Hepatocyte (in vitro differentiated cells): ENCODE data around the gene MAST4. TPM values are rescaled to one million over a fixed set of nuclear protein-coding genes. Genes with fewer than 3 reads are reported as not detected.

Experiments used
- DNase-seq: peaks from one replicate; pipeline ENCODE4 v3.0.0-alpha.2; 2016; ENCODE audit warnings: low spot score
- H2AFZ ChIP-seq: fragments of 200-600 bp; sonication (generic); 2 replicates; pipeline ENCODE4 v1.6.0; 2016; ENCODE audit warnings: antibody characterized with exemption, mild to moderate bottlenecking
- H3K27ac ChIP-seq: fragments of 200-600 bp; sonication (generic); 2 replicates; pipeline ENCODE4 v1.5.1; 2016; ENCODE audit warnings: mild to moderate bottlenecking
- H3K27me3 ChIP-seq: fragments of 200-600 bp; sonication (generic); 2 replicates; pipeline ENCODE4 v1.6.1; 2016
- H3K36me3 ChIP-seq: fragments of 200-600 bp; sonication (generic); replicated peaks from 2 replicates; pipeline ENCODE4 v1.5.1; 2016; ENCODE audit warnings: low read depth; ENCODE audit not compliant: insufficient read depth
- H3K4me1 ChIP-seq: fragments of 200-600 bp; sonication (generic); 2 replicates; pipeline ENCODE4 v1.5.1; 2016; ENCODE audit warnings: mild to moderate bottlenecking, moderate library complexity; ENCODE audit not compliant: insufficient read depth
- H3K4me2 ChIP-seq: fragments of 200-600 bp; sonication (generic); 2 replicates; pipeline ENCODE4 v1.6.0; 2016
- H3K4me3 ChIP-seq: fragments of 200-600 bp; sonication (generic); 2 replicates; pipeline ENCODE4 v1.5.1; 2016; ENCODE audit warnings: mild to moderate bottlenecking
- H3K79me2 ChIP-seq: fragments of 200-600 bp; sonication (generic); 2 replicates; pipeline ENCODE4 v1.6.0; 2017; ENCODE audit warnings: mild to moderate bottlenecking
- H3K9me2 ChIP-seq: fragments of 200-600 bp; sonication (generic); replicated peaks from 2 replicates; pipeline ENCODE4 v1.6.0; 2017; ENCODE audit warnings: mild to moderate bottlenecking; ENCODE audit not compliant: insufficient read depth
- H3K9me3 ChIP-seq: fragments of 200-600 bp; sonication (generic); 2 replicates; pipeline ENCODE4 v1.5.1; 2016; ENCODE audit warnings: low read depth, mild to moderate bottlenecking
- H4K20me1 ChIP-seq: fragments of 200-600 bp; sonication (generic); 2 replicates; pipeline ENCODE4 v1.6.0; 2016; ENCODE audit warnings: mild to moderate bottlenecking; ENCODE audit not compliant: insufficient read depth, poor library complexity, severe bottlenecking
- EZH2 ChIP-seq: fragments of 200-600 bp; sonication (generic); IDR thresholded peaks from 2 replicates; pipeline ENCODE4 v1.6.1; 2016; ENCODE audit warnings: antibody characterized with exemption, mild to moderate bottlenecking, borderline replicate concordance
- EZH2phosphoT487 ChIP-seq: fragments of 200-600 bp; sonication (generic); IDR thresholded peaks from one replicate; pipeline ENCODE4 v1.6.1; 2018; ENCODE audit warnings: antibody characterized with exemption, mild to moderate bottlenecking, low read depth, moderate library complexity; ENCODE audit not compliant: unreplicated experiment, severe bottlenecking
- WGBS: methylation state at CpG from one replicate; pipeline ENCODE4 v1.1.6; 2016; ENCODE audit warnings: low lambda C conversion rate; ENCODE audit errors: missing lambda C conversion rate; 5-methylcytosine and 5-hydroxymethylcytosine counted together
- polyA plus RNA-seq: library from polyadenylated mRNA; unstranded; fragments of >200 nt; fragmentation: Nextera tagmentation; extraction: Ambion mirVana; gene quantifications from 2 replicates; pipeline ENCODE4 v1.2.1, GENCODE V29; 2016
- total RNA-seq: library from RNA; depleted of rRNA; stranded (reverse); fragments of >200 nt; gene quantifications from 2 replicates; pipeline ENCODE4 v1.2.3, GENCODE V29; 2014
- TF ChIP-seq, protein P1 (sequence below): fragments of 200-600 bp; sonication (generic); IDR thresholded peaks from 2 replicates; pipeline ENCODE4 v1.5.1; 2016; ENCODE audit warnings: antibody characterized with exemption, mild to moderate bottlenecking; ENCODE audit not compliant: poor library complexity

MAST4 gene
- total and polyA plus RNA-seq, 2 experiments from 2014 or later, result 11.7 to 13.2 TPM

DNA sequence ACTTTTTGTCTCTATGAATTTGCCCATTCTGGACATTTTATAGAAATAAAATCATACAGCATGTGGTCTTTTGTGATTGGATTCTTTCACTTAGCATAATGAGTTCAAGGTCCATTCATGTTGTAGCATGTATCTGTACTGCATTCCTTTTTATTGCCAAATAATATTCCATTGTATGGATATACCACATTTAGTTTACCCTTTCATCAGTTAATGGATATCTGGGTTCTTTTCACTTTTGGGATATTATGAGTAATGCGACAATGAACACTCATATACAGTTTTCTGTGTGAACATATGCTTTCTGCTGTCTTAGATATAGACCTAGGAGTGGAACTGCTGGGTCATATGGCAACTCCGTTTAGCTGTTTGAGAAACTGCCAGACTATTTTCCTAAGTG, 41.3 kb upstream of the MAST4 start:
- no peak for TF ChIP-seq EZH2phosphoT487
- no peak for TF ChIP-seq EZH2
- TF ChIP-seq, protein P1, sequence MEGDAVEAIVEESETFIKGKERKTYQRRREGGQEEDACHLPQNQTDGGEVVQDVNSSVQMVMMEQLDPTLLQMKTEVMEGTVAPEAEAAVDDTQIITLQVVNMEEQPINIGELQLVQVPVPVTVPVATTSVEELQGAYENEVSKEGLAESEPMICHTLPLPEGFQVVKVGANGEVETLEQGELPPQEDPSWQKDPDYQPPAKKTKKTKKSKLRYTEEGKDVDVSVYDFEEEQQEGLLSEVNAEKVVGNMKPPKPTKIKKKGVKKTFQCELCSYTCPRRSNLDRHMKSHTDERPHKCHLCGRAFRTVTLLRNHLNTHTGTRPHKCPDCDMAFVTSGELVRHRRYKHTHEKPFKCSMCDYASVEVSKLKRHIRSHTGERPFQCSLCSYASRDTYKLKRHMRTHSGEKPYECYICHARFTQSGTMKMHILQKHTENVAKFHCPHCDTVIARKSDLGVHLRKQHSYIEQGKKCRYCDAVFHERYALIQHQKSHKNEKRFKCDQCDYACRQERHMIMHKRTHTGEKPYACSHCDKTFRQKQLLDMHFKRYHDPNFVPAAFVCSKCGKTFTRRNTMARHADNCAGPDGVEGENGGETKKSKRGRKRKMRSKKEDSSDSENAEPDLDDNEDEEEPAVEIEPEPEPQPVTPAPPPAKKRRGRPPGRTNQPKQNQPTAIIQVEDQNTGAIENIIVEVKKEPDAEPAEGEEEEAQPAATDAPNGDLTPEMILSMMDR, result no peak
- Histone ChIP-seq H3K36me3 (no peaks in the 10 kb centered on the region), H3K9me2 (no peaks in the 10 kb centered on the region), H4K20me1 (no peaks in the 10 kb centered on the region), H3K27me3 (no peaks in the 10 kb centered on the region), H2AFZ (no peak overlapping the region), H3K79me2 (no peaks in the 10 kb centered on the region), H3K9me3 (no peaks in the 10 kb centered on the region), H3K4me3 (no peak overlapping the region), H3K27ac (no peak overlapping the region), H3K4me2 (no peak overlapping the region), H3K4me1 (no peaks in the 10 kb centered on the region)
- DNase-seq, result no peak
- WGBS, result 95% methylated on average over 2 of the region's 2 CpGs

DNA sequence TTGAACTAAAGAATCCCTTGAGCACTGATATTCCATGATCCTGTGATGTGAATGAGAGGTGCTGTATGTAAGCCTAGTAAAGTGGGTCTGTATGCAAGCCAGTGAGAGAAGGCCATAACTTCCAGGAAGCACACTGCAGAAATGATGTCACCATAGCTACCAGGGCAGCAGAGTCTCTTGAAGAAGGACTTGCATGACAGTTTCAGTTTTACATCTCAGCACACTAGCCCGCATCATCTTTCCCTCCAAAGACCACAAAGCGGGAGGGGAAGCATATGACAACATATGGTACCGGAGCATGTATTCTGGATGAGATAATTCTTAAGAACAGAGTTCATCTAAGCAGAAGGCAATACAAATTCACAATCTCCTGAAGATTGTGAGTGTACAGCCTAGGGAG, 37.6 kb upstream of the MAST4 start:
- H3K27me3 ChIP-seq, result no peaks in the 10 kb centered on the region
- H3K9me2 ChIP-seq, result no peaks in the 10 kb centered on the region
- WGBS, result 82% methylated on average over 3 of the region's 3 CpGs
- no peaks in the 10 kb centered on the region for H3K36me3 ChIP-seq
- no peak overlapping the region for H3K4me3 ChIP-seq
- H3K27ac ChIP-seq, result no peak overlapping the region
- DNase-seq, result no peak
- H3K4me1 ChIP-seq, result no peaks in the 10 kb centered on the region
- no peak overlapping the region for H2AFZ ChIP-seq
- H3K4me2 ChIP-seq, result no peak overlapping the region
- TF ChIP-seq, protein P1, result no peak
- TF ChIP-seq EZH2phosphoT487 (no peak), EZH2 (no peak)
- H3K9me3 ChIP-seq, result no peaks in the 10 kb centered on the region
- H4K20me1 ChIP-seq, result no peaks in the 10 kb centered on the region
- H3K79me2 ChIP-seq, result no peaks in the 10 kb centered on the region

DNA sequence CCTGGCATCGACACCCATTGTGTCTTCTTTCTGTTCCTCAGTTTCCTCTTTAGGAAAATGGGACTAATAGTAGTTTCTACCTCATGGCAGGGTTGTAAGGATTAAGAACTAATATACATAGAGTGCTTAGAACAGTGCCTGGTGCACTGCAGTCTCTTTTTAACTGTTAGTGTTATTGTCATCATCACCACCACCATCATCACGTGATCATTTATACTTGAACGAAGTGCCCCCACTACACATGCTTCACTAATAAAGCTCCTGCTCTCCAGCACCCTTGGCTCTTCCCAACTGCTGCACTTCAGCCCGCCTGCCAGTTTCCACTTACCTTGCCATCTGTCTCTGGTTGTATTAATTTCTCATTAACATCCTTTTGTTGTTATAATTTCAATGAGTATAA, 35.8 kb upstream of the MAST4 start:
- Histone ChIP-seq H3K36me3 (no peaks in the 10 kb centered on the region), H3K79me2 (no peaks in the 10 kb centered on the region), H4K20me1 (no peaks in the 10 kb centered on the region), H3K4me1 (no peaks in the 10 kb centered on the region), H3K4me2 (no peak overlapping the region), H3K4me3 (no peak overlapping the region), H3K27me3 (no peaks in the 10 kb centered on the region), H3K9me2 (no peaks in the 10 kb centered on the region), H3K27ac (no peak overlapping the region), H3K9me3 (no peaks in the 10 kb centered on the region), H2AFZ (no peak overlapping the region)
- DNase-seq, result no peak
- 89% methylated on average over 4 of the region's 4 CpGs for WGBS
- TF ChIP-seq, protein P1, result no peak
- TF ChIP-seq EZH2phosphoT487, result no peak
